PC-3 (cell line): Measurements from ENCODE around the gene FKBP1A.

ENCODE experiments used
- CTCF ChIP-seq: fragments of 300-600 bp; sonication (generic); conservative IDR thresholded peaks from 2 replicates; pipeline ENCODE4 v1.5.1; 2017; ENCODE audit warnings: antibody characterized with exemption, low read depth, mild to moderate bottlenecking, low read length
- EZH2 ChIP-seq: fragments of 300-600 bp; sonication (generic); IDR thresholded peaks from one replicate; pipeline ENCODE4 v1.6.1; 2017; ENCODE audit warnings: antibody characterized with exemption, mild to moderate bottlenecking, low read length; ENCODE audit not compliant: unreplicated experiment

GRCh38 chr20:1332749-1333300 is 60.0 kb downstream of the FKBP1A start:
- TF ChIP-seq CTCF (no peak), EZH2 (no peak)
